CD4-positive, alpha-beta T cell treated with Interleukin-2 at 100 ng/mL for 4 hours (primary cell): Measurements from ENCODE around the gene POLR3A.

Experiments used
- DNase-seq: peaks from one replicate; pipeline ENCODE4 v3.0.0-alpha.2; 2020; ENCODE audit warnings: low spot score

The POLR3A gene

GRCh38 chr10:77943121-77943901, 86.0 kb downstream of the POLR3A start:
- DNase-seq = no peak

- DNase-seq = no peak
Observed at GRCh38 chr10:77941790-77942189, 87.5 kb downstream of the POLR3A start.

DNA sequence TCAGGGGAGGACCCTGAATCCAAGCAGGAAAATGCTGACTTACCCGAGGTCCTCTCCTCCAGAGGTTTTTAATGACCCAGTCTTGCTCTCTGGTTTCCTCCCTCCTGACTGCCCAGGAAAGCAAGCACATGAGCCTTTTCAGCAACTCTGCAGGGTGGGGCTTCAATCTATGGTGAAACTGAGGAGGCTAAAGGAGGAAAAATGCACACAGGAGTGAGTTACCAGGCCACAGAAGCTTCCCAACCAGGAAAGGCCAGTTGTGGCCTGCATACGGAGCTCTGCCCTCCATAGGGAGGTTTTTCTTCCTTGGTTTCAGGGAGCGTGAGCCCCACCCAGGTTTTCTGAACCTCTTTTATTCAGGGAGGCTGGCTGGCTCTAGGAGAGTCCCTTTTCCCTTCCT, 88.7 kb downstream of the POLR3A start:
- no peak for DNase-seq

GRCh38 chr10:77940225-77940624, 89.1 kb downstream of the POLR3A start:
- no peak for DNase-seq

DNA sequence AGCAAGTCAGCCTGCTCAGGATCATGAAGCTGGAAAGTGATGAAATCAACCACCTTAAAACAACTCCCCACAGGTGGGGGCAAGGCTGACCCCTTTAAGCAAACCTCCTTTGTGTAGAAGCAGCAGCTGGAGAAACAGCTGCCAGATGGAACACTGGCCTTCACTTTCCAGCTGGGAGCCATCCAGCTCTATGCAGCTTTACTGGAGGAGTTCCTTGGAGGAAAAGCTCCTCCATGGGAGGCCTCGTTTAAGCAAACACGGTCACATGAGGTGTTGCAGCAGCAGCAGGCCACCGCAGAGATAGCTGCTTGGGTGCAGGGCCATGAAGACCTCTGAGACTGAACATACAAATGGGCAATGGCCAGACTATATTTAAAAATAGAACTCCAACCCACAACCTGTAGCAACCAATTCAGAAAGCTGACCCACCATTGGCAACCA, 89.7 kb downstream of the POLR3A start:
- no peak for DNase-seq

DNA sequence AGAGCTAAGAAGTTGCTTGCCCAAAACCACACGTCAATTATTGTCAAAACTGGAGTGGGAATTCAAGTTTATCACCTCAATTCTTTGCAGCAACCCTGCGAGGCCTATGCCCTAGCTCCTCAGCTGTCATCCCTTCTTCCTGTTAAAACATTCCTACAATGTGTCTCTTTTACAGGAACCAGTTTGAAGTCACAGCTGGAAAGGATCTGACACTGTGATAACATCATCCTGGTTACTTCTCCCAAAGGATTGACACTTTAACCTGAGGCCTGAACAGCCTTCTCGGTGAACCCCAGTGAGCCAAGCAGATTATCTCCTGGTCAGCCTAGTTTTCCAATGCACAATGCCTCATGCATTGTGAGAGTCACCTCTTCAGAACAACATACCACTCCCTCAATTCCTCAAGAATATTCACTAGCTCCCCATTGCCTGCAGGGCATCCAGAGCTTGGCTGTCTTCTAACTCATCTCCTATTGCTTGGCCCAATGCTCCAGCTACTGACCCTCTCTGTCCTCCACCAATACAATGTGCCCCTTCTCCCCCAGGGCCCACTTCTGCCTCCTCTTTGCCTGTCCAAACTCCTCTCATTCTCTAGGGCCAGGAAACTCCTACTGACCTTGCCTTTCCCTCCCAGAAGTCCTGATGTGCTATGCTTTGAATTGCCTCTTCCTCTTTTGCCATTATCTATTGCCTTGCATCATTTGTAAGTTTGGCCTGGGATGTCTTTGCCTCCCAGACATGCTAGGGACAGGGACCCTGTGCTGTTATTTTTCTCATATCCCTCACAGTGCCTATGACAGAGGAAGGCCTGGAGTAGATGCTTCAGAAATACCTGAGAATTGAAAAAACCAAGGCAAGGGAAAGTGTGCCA, 92.4 kb downstream of the POLR3A start:
- no peak for DNase-seq

- DNase-seq = no peak
Observed at GRCh38 chr10:77932016-77932715, 97.1 kb downstream of the POLR3A start.

DNA sequence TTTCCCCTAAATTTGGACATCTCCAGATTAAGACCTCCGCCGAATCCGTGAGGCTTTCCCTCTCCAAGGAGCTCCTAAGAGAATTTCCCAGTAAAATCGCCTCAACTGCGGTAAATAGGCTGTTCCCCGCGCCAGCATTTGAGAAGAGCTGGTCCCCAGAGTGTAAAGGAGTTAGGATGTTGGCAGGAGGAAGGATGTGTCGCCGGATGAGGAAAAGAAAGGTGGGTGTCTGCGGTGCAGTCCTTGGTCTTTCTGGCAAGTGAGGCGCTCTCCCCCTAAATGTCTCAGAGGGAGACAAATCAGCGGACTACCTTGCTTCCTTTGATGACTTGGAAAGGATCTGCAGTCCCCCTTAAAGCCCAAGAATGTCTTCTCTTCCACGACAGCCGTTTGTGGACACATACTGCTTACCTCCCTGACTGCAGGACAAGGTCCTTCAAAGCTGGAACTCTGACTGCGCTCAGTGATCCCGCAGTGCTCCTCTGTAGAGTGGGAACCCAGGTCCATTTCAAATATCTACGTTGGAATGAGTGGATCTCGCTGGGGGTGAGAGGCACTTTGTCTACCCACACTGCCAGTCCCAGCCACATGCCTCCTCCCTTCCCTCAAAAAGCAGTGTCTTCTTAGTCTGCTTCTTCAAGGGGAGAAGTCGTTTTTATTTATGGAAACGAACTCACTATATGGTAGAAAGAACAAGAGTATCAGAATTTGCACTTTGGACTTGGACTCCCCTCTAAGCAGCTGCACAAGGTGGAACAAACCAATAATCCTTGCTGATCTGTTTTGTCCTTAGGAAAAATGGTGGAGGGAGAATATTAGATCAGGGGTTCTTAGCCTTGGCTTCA, 101.7 kb downstream of the POLR3A start:
- no peak for DNase-seq

DNA sequence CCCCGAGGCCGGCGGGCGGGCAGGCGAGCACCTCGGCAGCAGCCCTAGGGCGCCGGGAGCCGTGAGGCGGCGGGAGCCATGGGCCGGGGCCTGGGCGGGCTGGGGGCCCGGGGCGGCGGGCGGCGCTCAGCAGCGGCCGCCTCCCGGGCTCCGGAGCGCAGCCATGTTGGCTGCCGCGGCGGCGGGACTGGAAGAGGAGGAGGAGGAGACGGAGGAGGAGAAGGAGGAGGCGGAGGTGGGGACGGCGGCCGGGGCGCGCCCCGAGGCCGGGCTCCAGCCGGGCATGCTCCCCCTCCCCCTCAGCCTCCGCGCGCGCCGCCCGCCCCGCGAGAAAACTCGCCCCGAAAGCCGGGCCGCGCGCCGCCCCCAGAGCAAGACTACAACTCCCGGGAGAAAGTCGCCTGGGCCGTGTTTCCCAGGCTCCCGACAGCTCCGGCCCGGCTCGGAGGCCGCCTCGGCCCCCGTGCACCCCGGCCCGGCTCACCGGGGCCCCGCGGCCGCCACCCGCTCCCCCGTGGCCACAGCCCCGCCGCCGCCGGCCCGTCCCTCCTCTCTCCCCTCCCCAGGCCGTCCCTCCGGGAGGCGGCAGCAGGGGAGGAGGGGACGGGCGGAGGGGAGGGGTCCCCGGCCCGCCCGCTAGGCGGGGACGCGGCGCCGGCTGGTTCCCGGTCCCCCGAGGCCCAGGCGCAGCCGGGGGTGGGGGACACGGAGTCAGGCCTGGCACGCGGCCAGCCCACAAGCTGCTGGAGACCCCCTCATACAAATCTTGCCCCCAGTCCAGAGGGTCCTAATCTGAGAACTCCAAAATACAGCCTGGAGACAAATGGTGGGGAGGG, 102.5 kb downstream of the POLR3A start, which contains the start of gene DLG5:
DLG5 (minus strand) TSS at position 190 of the 836 bp plus-strand sequence. CDS start 235 bp downstream, outside the sequence.
- DNase-seq = no peak

GRCh38 chr10:77925795-77926565, 103.3 kb downstream of the POLR3A start:
- no peak for DNase-seq

DNA sequence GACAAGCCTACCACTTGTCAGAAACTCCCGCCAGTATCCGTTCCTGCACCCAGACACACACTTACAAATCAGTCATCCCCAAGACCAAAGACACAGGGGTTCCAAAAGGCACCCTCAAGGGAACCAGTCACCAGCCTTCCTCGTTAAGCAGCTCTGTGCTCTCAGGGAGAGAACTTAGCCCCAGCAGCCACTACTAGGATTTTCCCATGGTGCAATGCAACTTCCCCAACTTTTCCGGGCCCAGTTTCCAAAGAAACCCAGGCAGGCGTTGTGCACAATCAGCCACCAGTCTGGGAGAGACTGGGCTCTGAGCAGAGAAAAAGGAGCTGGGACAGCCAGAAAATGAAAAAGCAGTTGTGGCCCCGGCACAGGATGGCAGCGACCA, 103.9 kb downstream of the POLR3A start:
- no peak for DNase-seq

DNA sequence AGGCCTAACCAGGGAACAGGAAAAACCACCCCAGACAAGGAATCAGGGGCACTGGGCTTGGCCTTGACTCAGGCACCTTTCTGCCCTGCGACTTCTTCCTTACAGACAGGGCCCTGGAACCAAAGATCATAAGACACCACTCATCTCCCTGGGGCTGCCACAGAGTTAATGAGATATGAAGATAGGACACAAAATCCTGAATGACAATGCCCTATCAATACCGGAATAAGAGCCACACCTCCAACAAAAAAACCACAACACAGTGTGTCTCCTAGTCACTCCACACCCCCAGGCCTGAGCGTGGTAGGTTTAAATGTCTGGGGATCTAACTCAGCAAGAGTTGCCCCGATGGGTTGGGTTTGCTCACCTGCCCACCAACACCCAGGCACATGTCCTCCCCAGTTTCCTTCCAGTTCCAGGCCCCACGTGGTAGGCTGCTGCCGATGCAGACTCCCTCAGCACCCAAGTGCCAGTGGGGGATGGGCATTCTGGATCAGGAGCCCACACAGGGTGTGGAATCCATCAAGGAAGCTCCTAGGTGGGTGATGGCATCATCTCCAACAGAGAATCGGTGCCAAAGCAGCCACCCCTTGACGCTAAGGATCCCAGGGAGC, 106.6 kb downstream of the POLR3A start:
- no peak for DNase-seq

DNA sequence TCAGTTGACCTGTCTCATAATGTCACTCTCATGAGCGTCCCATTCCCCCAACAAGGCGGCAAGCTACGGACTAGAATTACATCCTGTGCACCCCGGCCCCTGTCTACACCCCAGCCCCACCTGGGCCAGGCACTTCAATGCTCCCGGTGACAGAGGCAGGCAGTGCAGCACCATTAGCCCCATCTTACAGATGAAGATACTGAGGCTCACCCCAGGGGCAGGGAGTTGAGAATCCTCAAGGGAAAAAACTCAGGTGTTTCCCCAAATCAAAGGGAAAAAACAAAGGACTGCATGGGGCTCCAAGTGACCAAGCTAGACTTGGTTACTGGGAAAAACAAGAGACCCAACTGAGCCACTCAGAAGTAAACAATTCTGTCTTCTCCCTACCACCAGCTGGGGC, 107.3 kb downstream of the POLR3A start:
- no peak for DNase-seq

GRCh38 chr10:77921395-77921794, 107.9 kb downstream of the POLR3A start:
- no peak for DNase-seq

- no peak for DNase-seq
Observed at GRCh38 chr10:77920495-77920894, 108.8 kb downstream of the POLR3A start.

DNA sequence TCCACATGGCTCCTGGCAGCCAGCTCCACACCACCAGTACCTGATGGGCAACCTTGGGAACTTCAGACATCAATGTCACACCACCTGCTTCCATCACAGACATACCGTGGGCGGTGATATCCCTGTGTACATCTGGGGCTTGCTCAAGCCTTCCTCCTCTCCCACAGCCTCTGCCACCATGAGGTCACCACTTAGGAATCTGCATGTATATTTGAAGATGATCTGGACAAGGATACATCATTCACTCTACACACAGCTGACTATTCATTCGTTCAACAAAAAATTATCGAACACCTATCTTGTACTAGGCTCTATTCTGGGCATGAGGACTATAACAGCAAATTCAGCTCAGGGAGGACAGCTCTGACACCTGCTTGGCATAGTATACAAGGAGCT, 109.6 kb downstream of the POLR3A start:
- no peak for DNase-seq
